ENCODE data around the gene TAP2.
A peak's percentile ranks its signal among the peaks of the same experiment; 100 is the strongest.

Gene TAP2

GRCh38 chr6:32853541-32854375 is 15.2 kb upstream of the TAP2 start, which contains the start of the genes PSMB9 and TAP1:
Gene PSMB9 (plus strand): TSS chr6:32854192. CDS start chr6:32854230, 38 bp downstream.
Gene TAP1 (minus strand): TSS chr6:32853704. CDS start chr6:32853636, 68 bp downstream.
- H3K9ac ChIP-seq (ENCODE audit: insufficient read length, low read depth) = peak within 1 kb of the TSS; percentile 76
- H3K27me3 ChIP-seq (ENCODE audit: insufficient read depth, insufficient read length) = peaks cover 73% of the 10 kb centered on the region
- peak within 1 kb of the TSS; percentile 61 for H3K4me3 ChIP-seq (ENCODE audit: insufficient read length, low read depth)
- no peaks in the 10 kb centered on the region for H3K4me1 ChIP-seq (ENCODE audit: insufficient read depth, insufficient read length)
- DNase-seq (ENCODE audit: low read depth, low spot score) = peak; percentile 66
- TF ChIP-seq ZNF274 (IDR thresholded peaks at IDR 0.05; ENCODE audit: low read depth, low read length) (no peak), SUZ12 (IDR thresholded peaks at IDR 0.05; ENCODE audit: extremely low read depth, insufficient read depth, insufficient read length) (no peak), YY1 (IDR thresholded peaks at IDR 0.05; ENCODE audit: insufficient read depth, insufficient read length) (no peak)
- H3K9me3 ChIP-seq (ENCODE audit: insufficient read depth, low read length) = no peaks in the 10 kb centered on the region
- H3K36me3 ChIP-seq (ENCODE audit: insufficient read depth, insufficient read length, low read length) = no peaks in the 10 kb centered on the region

- Histone ChIP-seq H3K9me3 (ENCODE audit: insufficient read depth, low read length) (no peaks in the 10 kb centered on the region), H3K4me3 (ENCODE audit: insufficient read length, low read depth) (peak overlapping the region; percentile 61), H3K4me1 (ENCODE audit: insufficient read depth, insufficient read length) (no peaks in the 10 kb centered on the region), H3K9ac (ENCODE audit: insufficient read length, low read depth) (peak overlapping the region; percentile 76), H3K27me3 (ENCODE audit: insufficient read depth, insufficient read length) (peaks cover 79% of the 10 kb centered on the region), H3K36me3 (ENCODE audit: insufficient read depth, insufficient read length, low read length) (no peaks in the 10 kb centered on the region)
- TF ChIP-seq ZNF274 (IDR thresholded peaks at IDR 0.05; ENCODE audit: low read depth, low read length) (no peak), SUZ12 (IDR thresholded peaks at IDR 0.05; ENCODE audit: extremely low read depth, insufficient read depth, insufficient read length) (no peak), YY1 (IDR thresholded peaks at IDR 0.05; ENCODE audit: insufficient read depth, insufficient read length) (no peak)
- no peak for DNase-seq (ENCODE audit: low read depth, low spot score)
These were observed 14.5 kb upstream of the TAP2 start for GRCh38 chr6:32852844-32853540.

GRCh38 chr6:32852018-32852843 is 13.7 kb upstream of the TAP2 start:
- no peak for DNase-seq (ENCODE audit: low read depth, low spot score)
- Histone ChIP-seq H3K9me3 (ENCODE audit: insufficient read depth, low read length) (no peaks in the 10 kb centered on the region), H3K27me3 (ENCODE audit: insufficient read depth, insufficient read length) (peaks cover 75% of the 10 kb centered on the region), H3K9ac (ENCODE audit: insufficient read length, low read depth) (no peak overlapping the region), H3K4me3 (ENCODE audit: insufficient read length, low read depth) (peak overlapping the region; percentile 61), H3K36me3 (ENCODE audit: insufficient read depth, insufficient read length, low read length) (no peaks in the 10 kb centered on the region), H3K4me1 (ENCODE audit: insufficient read depth, insufficient read length) (no peaks in the 10 kb centered on the region)
- TF ChIP-seq YY1 (IDR thresholded peaks at IDR 0.05; ENCODE audit: insufficient read depth, insufficient read length) (no peak), SUZ12 (IDR thresholded peaks at IDR 0.05; ENCODE audit: extremely low read depth, insufficient read depth, insufficient read length) (no peak)

GRCh38 chr6:32851025-32851424 is 12.5 kb upstream of the TAP2 start:
- H3K9me3 ChIP-seq (ENCODE audit: insufficient read depth, low read length) = no peaks in the 10 kb centered on the region
- no peak overlapping the region for H3K9ac ChIP-seq (ENCODE audit: insufficient read length, low read depth)
- TF ChIP-seq YY1 (IDR thresholded peaks at IDR 0.05; ENCODE audit: insufficient read depth, insufficient read length) (no peak), ZNF274 (IDR thresholded peaks at IDR 0.05; ENCODE audit: low read depth, low read length) (no peak), SUZ12 (IDR thresholded peaks at IDR 0.05; ENCODE audit: extremely low read depth, insufficient read depth, insufficient read length) (no peak)
- no peaks in the 10 kb centered on the region for H3K36me3 ChIP-seq (ENCODE audit: insufficient read depth, insufficient read length, low read length)
- no peak for DNase-seq (ENCODE audit: low read depth, low spot score)
- no peaks in the 10 kb centered on the region for H3K4me1 ChIP-seq (ENCODE audit: insufficient read depth, insufficient read length)
- peaks cover 75% of the 10 kb centered on the region for H3K27me3 ChIP-seq (ENCODE audit: insufficient read depth, insufficient read length)
- H3K4me3 ChIP-seq (ENCODE audit: insufficient read length, low read depth) = no peak overlapping the region

GRCh38 chr6:32849126-32849525 is 10.6 kb upstream of the TAP2 start:
- Histone ChIP-seq H3K4me1 (ENCODE audit: insufficient read depth, insufficient read length) (peaks cover 2% of the 10 kb centered on the region), H3K27me3 (ENCODE audit: insufficient read depth, insufficient read length) (peaks cover 73% of the 10 kb centered on the region), H3K4me3 (ENCODE audit: insufficient read length, low read depth) (no peak overlapping the region), H3K36me3 (ENCODE audit: insufficient read depth, insufficient read length, low read length) (no peaks in the 10 kb centered on the region), H3K9ac (ENCODE audit: insufficient read length, low read depth) (no peak overlapping the region), H3K9me3 (ENCODE audit: insufficient read depth, low read length) (no peaks in the 10 kb centered on the region)
- TF ChIP-seq YY1 (IDR thresholded peaks at IDR 0.05; ENCODE audit: insufficient read depth, insufficient read length) (no peak), SUZ12 (IDR thresholded peaks at IDR 0.05; ENCODE audit: extremely low read depth, insufficient read depth, insufficient read length) (no peak), ZNF274 (IDR thresholded peaks at IDR 0.05; ENCODE audit: low read depth, low read length) (no peak)
- no peak for DNase-seq (ENCODE audit: low read depth, low spot score)

GRCh38 chr6:32847795-32848194 is 9.3 kb upstream of the TAP2 start:
- DNase-seq (ENCODE audit: low read depth, low spot score) = no peak
- TF ChIP-seq SUZ12 (IDR thresholded peaks at IDR 0.05; ENCODE audit: extremely low read depth, insufficient read depth, insufficient read length) (no peak), YY1 (IDR thresholded peaks at IDR 0.05; ENCODE audit: insufficient read depth, insufficient read length) (no peak), ZNF274 (IDR thresholded peaks at IDR 0.05; ENCODE audit: low read depth, low read length) (no peak)
- H3K36me3 ChIP-seq (ENCODE audit: insufficient read depth, insufficient read length, low read length) = no peaks in the 10 kb centered on the region
- peaks cover 2% of the 10 kb centered on the region for H3K4me1 ChIP-seq (ENCODE audit: insufficient read depth, insufficient read length)
- H3K27me3 ChIP-seq (ENCODE audit: insufficient read depth, insufficient read length) = peaks cover 76% of the 10 kb centered on the region
- no peak overlapping the region for H3K9ac ChIP-seq (ENCODE audit: insufficient read length, low read depth)
- no peaks in the 10 kb centered on the region for H3K9me3 ChIP-seq (ENCODE audit: insufficient read depth, low read length)
- H3K4me3 ChIP-seq (ENCODE audit: insufficient read length, low read depth) = no peak overlapping the region

Measured in NT2/D1 (cell line).